Right atrium auricular region (tissue), 2 donors: ENCODE data around the gene TNNI3K. TPM values are rescaled to one million over a fixed set of nuclear protein-coding genes. Genes with fewer than 3 reads are reported as not detected.

Experiments used
- DNase-seq: peaks from one replicate; pipeline ENCODE4 v3.0.0-alpha.2; 2019; ENCODE audit warnings: low spot score
- H3K27ac ChIP-seq, 2 donors: fragments of 200-600 bp; sonication (generic); 1 replicate in 1 of 2; 2 replicates in 1 of 2; pipeline ENCODE4 v1.5.1; 2016 to 2019
- H3K27me3 ChIP-seq, 2 donors: fragments of 200-600 bp; sonication (generic); one replicate each; pipeline versions ENCODE4 v1.5.1 to v1.6.0; 2017 to 2019
- H3K36me3 ChIP-seq: fragments of 200-600 bp; sonication (generic); one replicate; pipeline ENCODE4 v1.5.1; 2016
- H3K4me1 ChIP-seq, 2 donors: fragments of 200-600 bp; sonication (generic); one replicate each; pipeline versions ENCODE4 v1.5.1 to v1.6.0; 2017 to 2019
- H3K4me3 ChIP-seq, 2 donors: fragments of 200-600 bp; sonication (generic); 1 replicate in 1 of 2; 2 replicates in 1 of 2; pipeline ENCODE4 v1.5.1; 2017 to 2019; ENCODE audit warnings: mild to moderate bottlenecking in 1 of 2, moderate library complexity in 1 of 2
- H3K9me3 ChIP-seq, 2 donors: fragments of 200-600 bp; sonication (generic); one replicate each; pipeline ENCODE4 v1.5.1; 2019
- CTCF ChIP-seq, 2 donors: fragments of 200-600 bp; sonication (generic); IDR thresholded peaks; one replicate each; pipeline ENCODE4 v1.5.1; 2019; ENCODE audit warnings: antibody characterized with exemption in 2 of 2
- total RNA-seq, 2 donors: library from RNA; depleted of rRNA; stranded (reverse); fragments of >200 nt; gene quantifications; one replicate each; pipeline ENCODE4 v1.1.0, GENCODE V29; 2016

TNNI3K gene
- total RNA-seq, 2 donors from 2014 or later, result 14.6 to 18.3 TPM

GRCh38 chr1:74357150-74357549, 122.0 kb downstream of the TNNI3K start:
- Histone ChIP-seq H3K36me3 (no peaks in the 10 kb centered on the region), H3K4me3 (no peak overlapping the region), H3K9me3 (no peaks in the 10 kb centered on the region), H3K27me3 (no peaks in the 10 kb centered on the region), H3K4me1 (peaks cover 0 to 4% of the 10 kb centered on the region in 2 donors), H3K27ac (no peak overlapping the region)
- DNase-seq, result no peak
- no peak for TF ChIP-seq CTCF (IDR thresholded peaks at IDR 0.05)

GRCh38 chr1:74357756-74358155, 122.6 kb downstream of the TNNI3K start:
- H3K4me3 ChIP-seq, result no peak overlapping the region
- H3K9me3 ChIP-seq, result no peaks in the 10 kb centered on the region
- no peak for DNase-seq
- peaks cover 0 to 4% of the 10 kb centered on the region in 2 donors for H3K4me1 ChIP-seq
- no peak overlapping the region for H3K27ac ChIP-seq
- TF ChIP-seq CTCF (IDR thresholded peaks at IDR 0.05), result no peak
- no peaks in the 10 kb centered on the region for H3K27me3 ChIP-seq
- H3K36me3 ChIP-seq, result no peaks in the 10 kb centered on the region

GRCh38 chr1:74362691-74363090, 127.5 kb downstream of the TNNI3K start:
- TF ChIP-seq CTCF (IDR thresholded peaks at IDR 0.05), result no peak
- Histone ChIP-seq H3K27me3 (no peaks in the 10 kb centered on the region), H3K4me1 (peaks cover 0 to 3% of the 10 kb centered on the region in 2 donors), H3K36me3 (no peaks in the 10 kb centered on the region), H3K9me3 (peaks cover 0 to 3% of the 10 kb centered on the region in 2 donors), H3K4me3 (no peak overlapping the region), H3K27ac (no peak overlapping the region)
- no peak for DNase-seq

- Histone ChIP-seq H3K27ac (no peak overlapping the region), H3K9me3 (peaks cover 0 to 3% of the 10 kb centered on the region in 2 donors), H3K36me3 (no peaks in the 10 kb centered on the region), H3K4me1 (peaks cover 0 to 3% of the 10 kb centered on the region in 2 donors), H3K4me3 (no peak overlapping the region), H3K27me3 (no peaks in the 10 kb centered on the region)
- TF ChIP-seq CTCF (IDR thresholded peaks at IDR 0.05), result no peak
- DNase-seq, result no peak
Observed at GRCh38 chr1:74363220-74363619, 128.0 kb downstream of the TNNI3K start.

GRCh38 chr1:74367175-74367813, 132.1 kb downstream of the TNNI3K start:
- Histone ChIP-seq H3K27me3 (no peaks in the 10 kb centered on the region), H3K4me1 (peaks cover 0 to 3% of the 10 kb centered on the region in 2 donors), H3K9me3 (peaks cover 0 to 3% of the 10 kb centered on the region in 2 donors), H3K4me3 (no peak overlapping the region), H3K36me3 (no peaks in the 10 kb centered on the region), H3K27ac (no peak overlapping the region)
- DNase-seq, result no peak
- TF ChIP-seq CTCF (IDR thresholded peaks at IDR 0.05), result no peak

GRCh38 chr1:74368335-74368734, 133.1 kb downstream of the TNNI3K start:
- H3K9me3 ChIP-seq, result peaks cover 0 to 3% of the 10 kb centered on the region in 2 donors
- H3K4me3 ChIP-seq, result no peak overlapping the region
- no peak overlapping the region for H3K27ac ChIP-seq
- no peaks in the 10 kb centered on the region for H3K27me3 ChIP-seq
- TF ChIP-seq CTCF (IDR thresholded peaks at IDR 0.05), result no peak
- H3K4me1 ChIP-seq, result peaks cover 0 to 2% of the 10 kb centered on the region in 2 donors
- DNase-seq, result no peak
- no peaks in the 10 kb centered on the region for H3K36me3 ChIP-seq
